ENCODE results near the gene JMJD8.

Gene JMJD8

DNA sequence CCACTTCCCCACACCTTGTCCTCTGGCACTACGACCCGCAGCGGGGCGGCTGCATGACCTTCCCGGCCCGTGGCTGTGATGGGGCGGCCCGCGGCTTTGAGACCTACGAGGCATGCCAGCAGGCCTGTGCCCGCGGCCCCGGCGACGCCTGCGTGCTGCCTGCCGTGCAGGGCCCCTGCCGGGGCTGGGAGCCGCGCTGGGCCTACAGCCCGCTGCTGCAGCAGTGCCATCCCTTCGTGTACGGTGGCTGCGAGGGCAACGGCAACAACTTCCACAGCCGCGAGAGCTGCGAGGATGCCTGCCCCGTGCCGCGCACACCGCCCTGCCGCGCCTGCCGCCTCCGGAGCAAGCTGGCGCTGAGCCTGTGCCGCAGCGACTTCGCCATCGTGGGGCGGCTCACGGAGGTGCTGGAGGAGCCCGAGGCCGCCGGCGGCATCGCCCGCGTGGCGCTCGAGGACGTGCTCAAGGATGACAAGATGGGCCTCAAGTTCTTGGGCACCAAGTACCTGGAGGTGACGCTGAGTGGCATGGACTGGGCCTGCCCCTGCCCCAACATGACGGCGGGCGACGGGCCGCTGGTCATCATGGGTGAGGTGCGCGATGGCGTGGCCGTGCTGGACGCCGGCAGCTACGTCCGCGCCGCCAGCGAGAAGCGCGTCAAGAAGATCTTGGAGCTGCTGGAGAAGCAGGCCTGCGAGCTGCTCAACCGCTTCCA lies 50.6 kb downstream of the JMJD8 start:
- in situ Hi-C loops (cut with MboI; ENCODE audit: low sequenced_read_pairs, unreplicated experiment) = no loop called here
- no peak for DNase-seq (ENCODE audit: low spot score)
- TF ChIP-seq, protein P1, sequence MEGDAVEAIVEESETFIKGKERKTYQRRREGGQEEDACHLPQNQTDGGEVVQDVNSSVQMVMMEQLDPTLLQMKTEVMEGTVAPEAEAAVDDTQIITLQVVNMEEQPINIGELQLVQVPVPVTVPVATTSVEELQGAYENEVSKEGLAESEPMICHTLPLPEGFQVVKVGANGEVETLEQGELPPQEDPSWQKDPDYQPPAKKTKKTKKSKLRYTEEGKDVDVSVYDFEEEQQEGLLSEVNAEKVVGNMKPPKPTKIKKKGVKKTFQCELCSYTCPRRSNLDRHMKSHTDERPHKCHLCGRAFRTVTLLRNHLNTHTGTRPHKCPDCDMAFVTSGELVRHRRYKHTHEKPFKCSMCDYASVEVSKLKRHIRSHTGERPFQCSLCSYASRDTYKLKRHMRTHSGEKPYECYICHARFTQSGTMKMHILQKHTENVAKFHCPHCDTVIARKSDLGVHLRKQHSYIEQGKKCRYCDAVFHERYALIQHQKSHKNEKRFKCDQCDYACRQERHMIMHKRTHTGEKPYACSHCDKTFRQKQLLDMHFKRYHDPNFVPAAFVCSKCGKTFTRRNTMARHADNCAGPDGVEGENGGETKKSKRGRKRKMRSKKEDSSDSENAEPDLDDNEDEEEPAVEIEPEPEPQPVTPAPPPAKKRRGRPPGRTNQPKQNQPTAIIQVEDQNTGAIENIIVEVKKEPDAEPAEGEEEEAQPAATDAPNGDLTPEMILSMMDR (IDR thresholded peaks at IDR 0.05; ENCODE audit: borderline replicate concordance, control extremely low read depth, extremely low read depth, insufficient read depth, missing control alignments) = no peak

DNA sequence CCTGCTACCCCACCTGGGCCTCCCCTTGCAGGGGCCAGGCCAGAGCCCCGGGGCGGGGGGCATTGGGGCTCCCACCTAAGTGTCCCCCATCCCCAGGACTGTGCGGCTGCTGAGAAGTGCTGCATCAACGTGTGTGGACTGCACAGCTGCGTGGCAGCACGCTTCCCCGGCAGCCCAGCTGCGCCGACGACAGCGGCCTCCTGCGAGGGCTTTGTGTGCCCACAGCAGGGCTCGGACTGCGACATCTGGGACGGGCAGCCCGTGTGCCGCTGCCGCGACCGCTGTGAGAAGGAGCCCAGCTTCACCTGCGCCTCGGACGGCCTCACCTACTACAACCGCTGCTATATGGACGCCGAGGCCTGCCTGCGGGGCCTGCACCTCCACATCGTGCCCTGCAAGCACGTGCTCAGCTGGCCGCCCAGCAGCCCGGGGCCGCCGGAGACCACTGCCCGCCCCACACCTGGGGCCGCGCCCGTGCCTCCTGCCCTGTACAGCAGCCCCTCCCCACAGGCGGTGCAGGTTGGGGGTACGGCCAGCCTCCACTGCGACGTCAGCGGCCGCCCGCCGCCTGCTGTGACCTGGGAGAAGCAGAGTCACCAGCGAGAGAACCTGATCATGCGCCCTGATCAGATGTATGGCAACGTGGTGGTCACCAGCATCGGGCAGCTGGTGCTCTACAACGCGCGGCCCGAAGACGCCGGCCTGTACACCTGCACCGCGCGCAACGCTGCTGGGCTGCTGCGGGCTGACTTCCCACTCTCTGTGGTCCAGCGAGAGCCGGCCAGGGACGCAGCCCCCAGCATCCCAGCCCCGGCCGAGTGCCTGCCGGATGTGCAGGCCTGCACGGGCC lies 51.4 kb downstream of the JMJD8 start:
- in situ Hi-C loops (cut with MboI; ENCODE audit: low sequenced_read_pairs, unreplicated experiment) = no loop called here
- TF ChIP-seq, protein P1 (IDR thresholded peaks at IDR 0.05; ENCODE audit: borderline replicate concordance, control extremely low read depth, extremely low read depth, insufficient read depth, missing control alignments) = no peak
- no peak for DNase-seq (ENCODE audit: low spot score)

DNA sequence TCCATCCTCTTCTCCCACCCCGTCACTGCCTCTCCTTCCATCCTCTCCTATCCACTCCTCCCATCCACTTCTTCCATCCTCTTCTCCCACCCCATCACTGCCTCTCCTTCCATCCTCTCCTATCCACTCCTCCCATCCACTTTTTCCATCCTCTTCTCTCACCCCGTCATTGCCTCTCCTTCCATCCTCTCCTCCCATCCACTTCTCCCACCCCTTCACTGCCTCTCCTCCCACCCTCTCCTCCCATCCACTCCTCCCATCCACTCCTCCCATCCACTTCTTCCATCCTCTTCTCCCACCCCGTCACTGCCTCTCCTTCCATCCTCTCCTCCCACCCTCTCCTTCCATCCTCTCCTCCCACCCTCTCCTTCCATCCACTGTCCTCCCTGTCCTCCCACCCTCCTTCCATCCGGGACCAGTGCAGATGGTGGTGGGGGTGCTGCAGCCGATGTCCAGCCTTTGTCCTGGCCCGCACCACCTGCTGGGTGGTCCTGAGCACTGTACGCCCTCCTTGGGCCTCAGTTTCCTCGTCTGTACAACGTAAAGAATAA lies 52.3 kb downstream of the JMJD8 start:
- TF ChIP-seq, protein P1 (IDR thresholded peaks at IDR 0.05; ENCODE audit: borderline replicate concordance, control extremely low read depth, extremely low read depth, insufficient read depth, missing control alignments) = no peak
- in situ Hi-C loops (cut with MboI; ENCODE audit: low sequenced_read_pairs, unreplicated experiment) = no loop called here
- DNase-seq (ENCODE audit: low spot score) = no peak

Data from GM13976 (cell line).